Ovary (tissue), 9 donors: Measurements from ENCODE around the gene ZNF263. TPM values are rescaled to one million over a fixed set of nuclear protein-coding genes. Genes with fewer than 3 reads are reported as not detected.

Source experiments
- DNase-seq, 5 donors: peaks; one replicate each; pipeline ENCODE4 v3.0.0-alpha.2; 2019 to 2020
- H3K27ac ChIP-seq, 2 donors: fragments of 200-600 bp; one replicate each; pipeline versions ENCODE4 v1.5.1 to v1.8.0; 2019 to 2022
- H3K27me3 ChIP-seq: fragments of 200-600 bp; one replicate; pipeline ENCODE4 v1.8.0; 2022
- H3K36me3 ChIP-seq: fragments of 200-600 bp; sonication (generic); one replicate; pipeline ENCODE4 v1.5.1; 2019
- H3K4me1 ChIP-seq: one replicate; pipeline ENCODE4 v1.8.1; 2013; ENCODE audit warnings: mild to moderate bottlenecking, moderate library complexity; ENCODE audit not compliant: insufficient read depth
- H3K4me3 ChIP-seq: fragments of 200-600 bp; sonication (generic); one replicate; pipeline ENCODE4 v1.5.1; 2017
- H3K9me3 ChIP-seq, 2 donors: fragments of 200-600 bp in 1 of 2; sonication (generic) in 1 of 2; one replicate each; pipeline versions ENCODE4 v1.5.1 to v1.8.1; 2013 to 2019; ENCODE audit warnings: mild to moderate bottlenecking in 1 of 2, moderate library complexity in 1 of 2
- EP300 ChIP-seq: sonication (generic); formaldehyde crosslinking; IDR thresholded peaks from one replicate; pipeline ENCODE4 v1.6.1; 2017; ENCODE audit warnings: antibody characterized with exemption
- POLR2A ChIP-seq: fragments of 450-650 bp; IDR thresholded peaks from one replicate; pipeline ENCODE4 v1.6.1; 2017; ENCODE audit warnings: antibody characterized with exemption, mild to moderate bottlenecking, moderate library complexity
- WGBS, 3 donors: extraction: QIAGEN DNeasy Blood & Tissue Kit in 1 of 3; methylation state at CpG; one replicate each; pipeline versions ENCODE4 v1.1.5 to v1.1.7; 2013 to 2017; 5-methylcytosine and 5-hydroxymethylcytosine counted together
- intact Hi-C, 4 donors: fragments of 100-400 bp; cut with DNase I; formaldehyde crosslinking; loops; one replicate each; pipeline versions ENCODE4 v1.11.0 to v1.15.1; 2022 to 2023
- polyA plus RNA-seq, 2 donors: library from polyadenylated mRNA; stranded (reverse); fragments of 200-250 nt in 1 of 2; fragments of 350-450 nt in 1 of 2; fragmentation: Illumina TruSeq in 1 of 2; extraction: RNeasy Lipid Tissue Mini Kit (QIAGEN cat#74804) in 1 of 2; gene quantifications; one replicate each; pipeline ENCODE4 v1.2.3, GENCODE V29; 2013 to 2014
- total RNA-seq, 7 donors: library from RNA; depleted of rRNA in 2 of 7; stranded (reverse); fragments of >200 nt in 2 of 7; fragmentation: NEBNext Ultra II Directional in 3 of 7; extraction: Animal tissue kit (Norgen Biotek cat#: 25700) in 3 of 7; gene quantifications; one replicate each; pipeline versions ENCODE4 v1.1.0 to v1.2.4, GENCODE V29; 2016 to 2023
- TF ChIP-seq, protein P1 (sequence below), 3 donors: fragments of 450-650 bp in 2 of 3; fragments of 200-600 bp in 1 of 3; IDR thresholded peaks; one replicate each; pipeline versions ENCODE4 v1.5.1 to v1.8.0; 2016 to 2022; ENCODE audit warnings: antibody characterized with exemption in 3 of 3, mild to moderate bottlenecking in 1 of 3
- donor health status: DM: no; HTN: no; CAD: no; lungs with moderate emphysema.
- donor health status: DM: no; HTN: no; CAD: no.
- donor health status: Bipolar disorder and iron deficiency.
- donor health status: DM: yes; HTN: yes; CAD: no.
- donor health status: DM: no; HTN: no; CAD: no.
- donor health status: DM: yes; HTN: yes; CAD: no.

ZNF263 gene
- total and polyA plus RNA-seq, 9 donors = 31.2 to 46.1 (median 33.2) TPM

DNA sequence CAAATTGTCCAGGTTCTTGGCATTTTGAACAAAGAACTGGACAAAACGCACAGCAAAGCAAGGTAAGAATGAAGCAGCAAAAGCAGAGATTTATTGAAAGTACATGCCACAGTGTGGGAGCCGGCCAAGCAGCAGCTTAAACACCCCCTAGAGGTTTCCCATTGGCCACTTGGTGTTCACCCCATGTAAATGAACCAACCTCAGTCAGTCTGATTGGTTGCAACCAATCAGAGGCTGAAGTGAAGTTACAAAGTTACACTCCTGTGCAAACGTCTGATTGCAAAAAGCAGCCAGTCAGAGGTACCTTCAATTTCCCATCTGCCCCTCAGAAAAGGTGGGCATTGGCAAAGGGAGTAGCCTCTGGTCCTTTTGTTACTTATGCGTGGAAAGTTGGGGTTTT, 8.8 kb upstream of the ZNF263 start:
- H3K27me3 ChIP-seq = no peaks in the 10 kb centered on the region
- no peak for DNase-seq
- intact Hi-C loops = no loop called here
- no peak for TF ChIP-seq EP300
- TF ChIP-seq, protein P1, sequence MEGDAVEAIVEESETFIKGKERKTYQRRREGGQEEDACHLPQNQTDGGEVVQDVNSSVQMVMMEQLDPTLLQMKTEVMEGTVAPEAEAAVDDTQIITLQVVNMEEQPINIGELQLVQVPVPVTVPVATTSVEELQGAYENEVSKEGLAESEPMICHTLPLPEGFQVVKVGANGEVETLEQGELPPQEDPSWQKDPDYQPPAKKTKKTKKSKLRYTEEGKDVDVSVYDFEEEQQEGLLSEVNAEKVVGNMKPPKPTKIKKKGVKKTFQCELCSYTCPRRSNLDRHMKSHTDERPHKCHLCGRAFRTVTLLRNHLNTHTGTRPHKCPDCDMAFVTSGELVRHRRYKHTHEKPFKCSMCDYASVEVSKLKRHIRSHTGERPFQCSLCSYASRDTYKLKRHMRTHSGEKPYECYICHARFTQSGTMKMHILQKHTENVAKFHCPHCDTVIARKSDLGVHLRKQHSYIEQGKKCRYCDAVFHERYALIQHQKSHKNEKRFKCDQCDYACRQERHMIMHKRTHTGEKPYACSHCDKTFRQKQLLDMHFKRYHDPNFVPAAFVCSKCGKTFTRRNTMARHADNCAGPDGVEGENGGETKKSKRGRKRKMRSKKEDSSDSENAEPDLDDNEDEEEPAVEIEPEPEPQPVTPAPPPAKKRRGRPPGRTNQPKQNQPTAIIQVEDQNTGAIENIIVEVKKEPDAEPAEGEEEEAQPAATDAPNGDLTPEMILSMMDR (IDR thresholded peaks at IDR 0.05) = no peak
- TF ChIP-seq POLR2A = no peak
- no peak overlapping the region for H3K27ac ChIP-seq
- no peak overlapping the region for H3K4me3 ChIP-seq
- H3K4me1 ChIP-seq = no peaks in the 10 kb centered on the region
- H3K36me3 ChIP-seq = no peaks in the 10 kb centered on the region
- WGBS, 3 donors = 33 to 48% (median 38%) methylated on average over 4 of the region's 4 CpGs
- H3K9me3 ChIP-seq = no peaks in the 10 kb centered on the region

DNA sequence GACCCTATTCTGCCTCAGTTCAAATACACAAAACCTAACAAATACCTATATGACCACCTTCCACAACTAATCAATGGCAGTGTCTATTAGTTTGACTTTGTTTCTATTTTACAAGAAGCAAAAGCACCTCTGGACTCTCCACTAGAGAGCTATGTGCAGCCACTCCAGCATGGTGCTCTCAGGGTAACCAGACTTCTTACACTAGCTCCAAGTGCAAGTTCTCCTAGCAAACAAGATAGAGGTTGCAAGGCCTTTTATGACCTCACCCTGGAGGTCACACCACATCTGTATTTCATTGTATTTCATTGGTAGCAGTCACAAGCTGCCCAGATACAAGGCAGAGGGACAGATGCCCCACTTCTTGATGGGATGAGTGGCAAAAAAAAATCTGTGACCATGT, 8.3 kb upstream of the ZNF263 start:
- no peak overlapping the region for H3K27ac ChIP-seq
- no peaks in the 10 kb centered on the region for H3K9me3 ChIP-seq
- TF ChIP-seq EP300 (no peak), POLR2A (no peak)
- TF ChIP-seq, protein P1 (IDR thresholded peaks at IDR 0.05) = no peak
- H3K4me1 ChIP-seq = no peaks in the 10 kb centered on the region
- DNase-seq = no peak
- no peak overlapping the region for H3K4me3 ChIP-seq
- H3K27me3 ChIP-seq = no peaks in the 10 kb centered on the region
- intact Hi-C loops = no loop called here
- H3K36me3 ChIP-seq = no peaks in the 10 kb centered on the region

DNA sequence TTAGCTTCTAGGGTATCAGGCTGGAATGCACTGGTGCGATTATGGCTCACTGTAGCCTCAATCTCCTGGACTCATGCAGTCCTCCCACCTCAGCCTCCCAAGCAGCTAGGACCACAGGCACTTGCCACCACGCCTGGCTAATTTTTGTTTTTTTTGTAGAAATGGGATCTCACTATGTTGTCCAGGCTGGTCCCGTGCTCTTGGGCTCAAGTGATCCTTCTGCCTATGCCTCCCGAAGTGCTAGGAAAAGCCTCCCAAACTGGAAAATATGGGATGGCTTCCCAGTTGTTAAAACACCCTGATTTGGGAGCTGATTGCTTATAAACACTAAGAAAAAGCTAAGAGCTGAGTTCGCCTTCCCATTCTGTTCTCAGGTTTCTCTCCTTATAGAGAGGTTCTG, 6.6 kb upstream of the ZNF263 start:
- 75 to 88% (median 81%) methylated on average over 5 of the region's 5 CpGs for WGBS, 3 donors
- intact Hi-C loops = no loop called here
- Histone ChIP-seq H3K27ac (no peak overlapping the region), H3K27me3 (no peaks in the 10 kb centered on the region), H3K4me3 (no peak overlapping the region), H3K36me3 (no peaks in the 10 kb centered on the region), H3K4me1 (no peaks in the 10 kb centered on the region), H3K9me3 (no peaks in the 10 kb centered on the region)
- DNase-seq = no peak
- TF ChIP-seq POLR2A = no peak
- TF ChIP-seq EP300 = no peak
- TF ChIP-seq, protein P1 (IDR thresholded peaks at IDR 0.05) = no peak

DNA sequence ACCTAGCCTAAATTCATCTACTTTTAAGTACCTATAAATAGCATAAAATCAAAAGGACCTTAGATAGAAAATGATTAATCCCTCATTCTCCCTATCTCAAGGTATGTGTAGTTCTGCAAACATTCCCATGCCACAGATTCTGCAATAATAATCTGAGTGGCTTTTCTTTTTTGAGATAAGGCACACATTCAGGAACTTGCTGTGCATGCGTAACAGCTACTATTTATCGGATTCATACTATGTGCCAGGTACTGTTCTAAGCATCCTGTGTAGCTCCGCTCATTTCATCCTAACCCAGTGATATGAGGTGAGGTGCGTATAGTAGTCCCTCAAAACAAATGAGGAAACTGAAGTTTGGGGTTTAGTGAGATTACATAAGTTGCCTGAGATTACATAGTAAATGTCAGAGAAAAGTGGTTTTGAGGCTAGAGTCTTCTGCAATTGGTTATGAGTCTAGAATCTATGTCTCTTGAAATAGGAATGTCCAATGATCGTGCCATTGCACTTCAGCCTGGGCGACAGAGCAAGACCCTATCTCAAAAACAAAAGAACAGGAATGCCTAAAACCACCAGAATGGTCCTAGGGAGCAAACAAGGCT, 2.0 kb upstream of the ZNF263 start:
- H3K4me1 ChIP-seq = peaks cover 8% of the 10 kb centered on the region
- no peak overlapping the region for H3K27ac ChIP-seq
- H3K36me3 ChIP-seq = peaks cover 3% of the 10 kb centered on the region
- peaks cover 0 to 3% of the 10 kb centered on the region in 2 donors for H3K9me3 ChIP-seq
- intact Hi-C loops = loop anchor here in 1 of 4 donors (10.0 kb wide), 2 partner anchors 123 to 257 kb away; partner anchors contain the start of genes HCFC1R1, THOC6, TNFRSF12A and ZNF174
- TF ChIP-seq POLR2A = no peak
- H3K4me3 ChIP-seq = no peak overlapping the region
- no peak for DNase-seq
- WGBS, 3 donors = 91 to 96% (median 92%) methylated on average over 6 of the region's 6 CpGs
- H3K27me3 ChIP-seq = no peaks in the 10 kb centered on the region

DNA sequence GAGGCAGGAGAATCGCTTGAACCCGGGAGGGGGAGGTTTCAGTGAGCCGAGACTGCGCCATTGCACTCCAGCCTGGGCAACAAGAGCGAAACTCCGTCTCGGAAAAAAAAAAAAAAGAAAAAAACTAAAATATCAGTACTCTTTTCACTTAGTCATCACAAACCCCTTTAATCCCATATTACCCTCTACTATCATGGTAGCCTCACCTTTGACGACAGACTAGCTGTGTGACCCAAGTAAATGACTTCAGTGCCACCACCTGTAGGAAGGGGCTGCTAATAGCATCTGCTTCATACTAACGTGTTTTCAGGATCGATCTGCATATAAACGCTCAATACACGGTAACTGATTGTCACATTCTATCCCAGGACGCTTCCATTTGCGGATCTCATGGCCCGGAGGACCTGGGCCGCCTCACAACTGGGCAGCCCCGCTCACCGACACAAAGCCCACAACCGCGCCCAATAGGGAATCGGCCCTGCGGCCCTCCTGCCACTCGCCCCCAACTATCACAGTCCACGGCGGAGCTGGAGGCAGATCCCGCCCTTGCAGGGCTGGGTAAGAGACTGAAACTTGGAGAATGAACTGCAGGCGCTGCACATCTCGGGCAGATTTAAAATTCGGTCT, 1.1 kb upstream of the ZNF263 start:
- Histone ChIP-seq H3K36me3 (peaks cover 3% of the 10 kb centered on the region), H3K4me1 (peaks cover 8% of the 10 kb centered on the region), H3K27ac (peak overlapping the region; percentile 92 to 100), H3K27me3 (no peaks in the 10 kb centered on the region), H3K9me3 (peaks cover 0 to 5% of the 10 kb centered on the region in 2 donors), H3K4me3 (peak overlapping the region; percentile 97)
- TF ChIP-seq POLR2A = no peak
- no peak for TF ChIP-seq EP300
- TF ChIP-seq, protein P1 (IDR thresholded peaks at IDR 0.05) = no peak
- WGBS, 3 donors = 12 to 16% (median 15%) methylated on average over 26 to 29 of the region's 29 CpGs
- intact Hi-C loops = loop anchor here in 1 of 4 donors (10.0 kb wide), 2 partner anchors 123 to 257 kb away; partner anchors contain the start of genes HCFC1R1, THOC6, TNFRSF12A and ZNF174
- DNase-seq = no peak
